ENCODE results near the gene ENOX1.

DNA sequence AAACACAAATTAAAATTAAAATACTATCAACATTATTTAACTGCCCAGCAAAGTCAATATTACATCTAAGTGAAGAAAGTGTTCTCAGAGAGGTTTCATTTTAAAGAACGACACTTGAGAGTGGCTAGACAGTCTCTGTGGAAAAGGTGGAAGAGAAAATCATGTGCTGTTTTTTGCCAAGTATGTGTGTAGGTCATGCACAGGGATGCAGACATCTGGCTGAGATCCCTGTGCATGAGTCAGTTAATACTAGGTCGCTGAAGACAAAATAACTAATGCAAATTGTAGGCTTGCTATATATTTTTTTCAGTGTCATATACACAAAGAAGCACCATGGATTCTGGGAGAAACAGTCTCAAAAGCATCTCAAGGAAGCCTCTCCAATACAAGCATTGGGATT lies 44.3 kb upstream of the ENOX1 start:
- TF ChIP-seq CTCF (IDR thresholded peaks at IDR 0.05; ENCODE audit: low read depth, low read length) (no peak), EZH2phosphoT487 (IDR thresholded peaks at IDR 0.05; ENCODE audit: low read depth) (no peak)
